SK-N-MC (cell line): ENCODE measurements around the gene C12orf56.
"Not testable (repeated sequence)": the region's sequence is repeated elsewhere in the genome, so short reads cannot be mapped to it uniquely, and the experiment has no call there.

Experiments
- EZH2 ChIP-seq: fragments of 200-600 bp; sonication (generic); IDR thresholded peaks from one replicate; pipeline ENCODE4 v1.6.1; 2017; ENCODE audit warnings: antibody characterized with exemption
- FOXP2 ChIP-seq: optimal IDR thresholded peaks from 2 replicates; pipeline ENCODE3; 2011; ENCODE audit warnings: mild to moderate bottlenecking, moderate library complexity; ENCODE audit not compliant: insufficient read depth; ENCODE audit errors: extremely low read length, control extremely low read depth
- POLR2AphosphoS5 ChIP-seq: IDR thresholded peaks from 2 replicates; pipeline ENCODE4 v1.6.1; 2012; ENCODE audit warnings: mild to moderate bottlenecking, low read depth, low read length, borderline replicate concordance

DNA sequence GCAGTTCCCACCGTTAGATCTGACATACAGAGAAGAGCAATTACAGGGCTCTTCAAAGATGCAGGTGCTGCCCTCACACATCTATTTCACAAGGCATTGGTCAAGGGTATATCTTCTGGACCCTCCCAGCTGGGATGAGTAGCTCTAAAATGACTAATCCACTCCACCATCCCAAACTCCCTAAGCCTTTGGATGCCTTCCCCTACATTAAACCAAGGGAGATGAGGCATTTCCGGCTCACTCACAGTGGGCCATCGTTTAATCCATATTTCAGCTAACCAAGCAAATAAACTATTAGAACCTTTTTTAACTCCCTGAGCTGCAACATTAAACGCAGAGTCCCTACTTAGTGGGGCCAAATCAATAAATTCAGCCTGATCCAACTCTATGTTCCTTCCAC is 45.9 kb downstream of the C12orf56 start:
- TF ChIP-seq EZH2, POLR2AphosphoS5, FOXP2: not testable (repeated sequence)
